ENCODE data around the gene MORC1.

MORC1 gene

GRCh38 chr3:108940166-108940565 lies 177.8 kb downstream of the MORC1 start:
- DNase-seq (ENCODE audit: low read depth in 3 of 3): no peak

GRCh38 chr3:108936924-108937689 lies 180.8 kb downstream of the MORC1 start:
- DNase-seq (ENCODE audit: low read depth in 3 of 3): no peak

- DNase-seq (ENCODE audit: low read depth in 3 of 3): no peak
Measured at GRCh38 chr3:108931035-108931434, 186.9 kb downstream of the MORC1 start.

GRCh38 chr3:108918866-108919265 lies 199.1 kb downstream of the MORC1 start:
- no peak for DNase-seq (ENCODE audit: low read depth in 3 of 3)

GRCh38 chr3:108914774-108915641 lies 202.9 kb downstream of the MORC1 start:
- DNase-seq (ENCODE audit: low read depth in 3 of 3): peak; percentile 8 to 48 (median 22)

DNA sequence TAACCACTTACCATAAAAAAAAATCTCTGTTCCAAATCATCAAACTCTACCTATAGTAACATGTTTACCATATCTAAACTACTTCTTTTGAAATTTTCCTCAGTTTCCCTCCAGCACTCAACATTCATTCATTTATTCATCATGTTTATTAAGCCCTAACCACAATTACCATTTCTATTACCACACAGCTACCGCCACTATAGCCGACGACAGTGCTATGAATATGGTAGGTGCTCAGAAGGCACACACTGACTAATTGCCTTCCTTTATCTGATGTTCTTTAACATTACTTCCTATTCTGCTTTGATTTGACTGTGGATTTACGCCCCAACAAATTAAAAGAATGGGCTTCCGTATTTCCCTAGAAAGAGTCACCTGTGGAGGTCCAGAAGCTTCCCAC lies 208.1 kb downstream of the MORC1 start:
- no peak for DNase-seq (ENCODE audit: low read depth in 3 of 3)
